ENCODE results near the gene ASCC2.
"Not testable (repeated sequence)": the region's sequence is repeated elsewhere in the genome, so short reads cannot be mapped to it uniquely, and the experiment has no call there.

The ASCC2 gene

DNA sequence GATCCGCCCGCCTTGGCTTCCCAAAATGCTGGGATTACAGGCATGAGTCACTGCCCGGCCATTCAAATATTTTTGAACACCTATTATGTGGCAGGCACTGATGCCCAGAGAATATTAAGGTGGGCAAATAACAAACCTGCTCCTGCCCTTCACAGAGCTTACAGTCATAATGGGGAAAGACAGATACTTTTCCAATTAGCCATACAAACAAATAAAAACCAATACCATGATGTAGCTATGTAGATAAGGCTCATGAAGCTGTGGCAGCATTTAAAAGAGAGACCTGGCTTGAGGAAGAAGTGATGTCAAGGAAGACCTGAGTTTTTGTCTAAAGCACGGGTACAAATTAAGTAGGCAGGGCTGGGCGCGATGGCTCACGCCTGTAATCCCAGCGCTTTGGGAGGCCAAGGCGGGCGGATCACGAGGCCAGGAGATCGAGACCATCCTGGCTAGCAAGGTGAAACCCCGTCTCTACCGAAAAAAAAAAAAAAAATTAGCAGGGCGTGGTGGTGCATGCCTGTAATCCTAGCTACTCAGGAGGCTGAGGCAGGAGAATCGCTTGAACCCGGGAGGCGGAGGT is 1.2 kb downstream of the ASCC2 start:
- H3K9me3 Mint-ChIP-seq, H3K27me3 Mint-ChIP-seq, H3K27ac Mint-ChIP-seq: not testable (repeated sequence)
- peaks cover 46% of the 10 kb centered on the region for H3K4me1 Mint-ChIP-seq
- peak overlapping the region; percentile 96 for H3K4me3 Mint-ChIP-seq
- peaks cover 12% of the 10 kb centered on the region for H3K36me3 Mint-ChIP-seq

DNA sequence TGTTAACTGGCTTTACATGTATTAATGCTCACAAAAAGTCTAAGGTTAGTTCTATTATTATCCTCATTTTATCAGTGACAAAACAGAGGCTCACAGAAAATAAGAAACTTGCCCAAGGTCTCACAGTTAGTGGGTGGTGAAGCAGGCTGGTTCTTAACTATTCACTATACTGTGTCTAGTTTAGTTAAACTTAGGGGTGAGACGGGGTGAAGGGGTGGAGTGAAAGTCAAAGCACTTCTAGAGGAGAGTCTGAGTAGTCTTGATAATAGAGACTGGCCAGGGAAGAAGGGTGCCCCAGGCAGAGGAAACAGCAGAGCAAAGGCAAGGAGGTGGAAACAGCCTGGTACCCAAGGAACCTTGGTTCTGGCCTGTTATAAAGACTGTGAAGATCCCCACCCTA is 4.0 kb downstream of the ASCC2 start:
- Mint-ChIP-seq H3K27me3 (no peaks in the 10 kb centered on the region), H3K27ac (no peak overlapping the region), H3K9me3 (no peaks in the 10 kb centered on the region), H3K4me1 (peaks cover 50% of the 10 kb centered on the region), H3K36me3 (peaks cover 16% of the 10 kb centered on the region), H3K4me3 (no peak overlapping the region)

DNA sequence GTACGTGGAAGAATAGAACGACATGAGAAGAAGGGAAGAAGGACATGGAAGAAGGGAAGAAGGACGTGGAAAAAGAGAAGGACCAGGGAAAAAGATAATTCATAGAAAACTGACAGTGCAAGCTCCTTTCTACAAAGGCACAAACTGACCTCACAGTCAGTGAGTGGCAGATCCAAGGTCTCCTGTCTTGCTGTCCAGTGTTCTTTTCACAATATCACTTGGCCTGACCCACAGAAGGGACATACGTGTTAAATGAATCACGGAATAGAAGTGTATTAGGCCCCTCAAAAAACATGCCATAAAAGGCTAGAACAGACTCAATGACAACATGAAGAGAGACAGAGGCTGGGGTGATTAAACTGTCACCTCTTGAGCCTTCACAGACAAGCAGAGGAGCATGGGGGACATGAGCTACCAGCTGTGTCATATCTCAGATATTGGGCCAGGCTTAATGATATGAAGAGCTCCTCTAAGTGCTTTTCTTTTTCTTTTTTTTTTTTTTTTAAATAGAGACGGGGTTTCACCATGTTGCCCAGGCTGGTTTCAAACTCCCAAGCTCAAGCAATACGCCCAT is 4.6 kb downstream of the ASCC2 start:
- H3K36me3 Mint-ChIP-seq = peaks cover 17% of the 10 kb centered on the region
- no peaks in the 10 kb centered on the region for H3K9me3 Mint-ChIP-seq
- no peaks in the 10 kb centered on the region for H3K27me3 Mint-ChIP-seq
- no peak overlapping the region for H3K27ac Mint-ChIP-seq
- H3K4me3 Mint-ChIP-seq = no peak overlapping the region
- peaks cover 44% of the 10 kb centered on the region for H3K4me1 Mint-ChIP-seq

DNA sequence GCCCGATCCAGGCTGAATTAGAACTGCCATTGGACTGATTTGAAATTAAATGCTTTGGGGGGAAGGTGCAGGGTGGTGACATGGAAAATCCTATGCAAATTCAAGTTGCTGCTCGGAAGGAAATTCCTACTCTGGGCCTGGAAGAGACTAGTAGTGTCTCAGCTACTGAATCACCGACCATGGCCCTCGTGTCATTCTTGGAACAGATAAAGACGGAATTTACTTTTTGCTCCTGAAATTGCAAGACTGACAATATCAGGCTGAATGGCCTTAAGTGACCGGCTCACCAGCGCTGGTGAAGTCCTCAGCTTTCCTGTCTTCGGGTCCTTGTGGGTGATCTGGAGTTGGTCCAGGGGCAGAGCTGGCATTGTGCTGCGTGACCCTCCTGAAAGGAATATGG is 6.1 kb downstream of the ASCC2 start:
- H3K27ac Mint-ChIP-seq = no peak overlapping the region

DNA sequence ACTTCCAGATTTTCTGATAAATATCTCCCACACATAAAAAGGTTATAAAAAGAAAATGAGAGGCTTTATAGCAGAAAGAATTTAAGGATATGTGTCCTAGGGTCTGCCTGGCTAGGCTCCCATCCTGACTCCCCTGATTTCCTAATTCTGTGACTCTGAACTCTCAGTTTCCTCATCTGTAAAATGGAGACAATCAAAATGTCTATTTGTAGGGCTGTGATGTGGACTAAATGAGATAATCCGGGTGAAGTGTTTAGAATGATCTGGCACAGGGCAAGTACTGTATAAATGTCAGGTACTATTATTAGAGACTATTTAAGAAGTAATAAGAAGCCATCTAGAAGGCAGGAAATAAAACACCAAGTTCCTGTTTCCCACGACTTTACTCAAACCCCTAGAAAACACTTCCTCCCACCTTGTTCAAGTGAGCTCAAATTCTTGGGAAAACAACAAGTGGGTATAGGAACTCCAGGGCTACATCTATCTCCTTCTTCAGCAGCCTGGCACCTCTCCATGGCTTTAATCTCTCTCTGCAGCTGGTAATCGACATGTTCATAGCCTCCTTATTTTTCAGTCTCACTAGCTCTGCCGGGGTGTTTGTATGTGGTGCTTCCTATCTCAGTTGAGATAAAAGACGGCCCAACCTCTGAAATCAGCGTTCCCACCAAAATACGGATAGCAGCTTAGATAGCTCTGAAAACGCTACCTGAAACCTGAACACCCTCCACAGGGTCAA is 6.7 kb downstream of the ASCC2 start:
- Mint-ChIP-seq H3K27ac (no peak overlapping the region), H3K27me3 (no peaks in the 10 kb centered on the region), H3K36me3 (peaks cover 21% of the 10 kb centered on the region), H3K4me3 (no peak overlapping the region), H3K9me3 (no peaks in the 10 kb centered on the region), H3K4me1 (peaks cover 34% of the 10 kb centered on the region)

More for the DNA sequence above, 6.1 kb downstream of the ASCC2 start:
- H3K36me3 Mint-ChIP-seq = peaks cover 21% of the 10 kb centered on the region
- H3K4me1 Mint-ChIP-seq = peaks cover 40% of the 10 kb centered on the region
- no peaks in the 10 kb centered on the region for H3K27me3 Mint-ChIP-seq
- no peak overlapping the region for H3K4me3 Mint-ChIP-seq
- no peaks in the 10 kb centered on the region for H3K9me3 Mint-ChIP-seq

DNA sequence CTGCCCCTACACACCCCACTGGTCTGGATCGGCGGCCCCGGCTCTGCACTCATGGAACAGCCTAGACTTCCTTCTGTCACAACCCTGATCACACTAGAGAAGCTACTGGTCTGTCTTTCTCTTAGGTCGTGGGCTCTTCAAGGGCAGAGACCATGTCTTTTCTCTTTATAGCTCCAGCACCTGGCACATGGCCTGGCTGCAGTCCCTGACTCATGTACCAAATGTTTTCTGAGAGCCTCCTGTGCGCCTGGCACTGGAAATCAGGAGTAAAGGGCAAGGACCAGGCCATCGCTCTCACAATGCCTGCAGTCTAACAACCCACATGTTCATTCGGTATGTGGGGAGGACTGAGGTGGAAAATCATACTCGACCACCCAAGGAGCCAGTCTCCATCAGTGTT is 7.5 kb downstream of the ASCC2 start:
- Mint-ChIP-seq H3K9me3 (no peaks in the 10 kb centered on the region), H3K4me1 (peaks cover 26% of the 10 kb centered on the region), H3K4me3 (no peak overlapping the region), H3K36me3 (peaks cover 16% of the 10 kb centered on the region), H3K27me3 (no peaks in the 10 kb centered on the region), H3K27ac (no peak overlapping the region)

DNA sequence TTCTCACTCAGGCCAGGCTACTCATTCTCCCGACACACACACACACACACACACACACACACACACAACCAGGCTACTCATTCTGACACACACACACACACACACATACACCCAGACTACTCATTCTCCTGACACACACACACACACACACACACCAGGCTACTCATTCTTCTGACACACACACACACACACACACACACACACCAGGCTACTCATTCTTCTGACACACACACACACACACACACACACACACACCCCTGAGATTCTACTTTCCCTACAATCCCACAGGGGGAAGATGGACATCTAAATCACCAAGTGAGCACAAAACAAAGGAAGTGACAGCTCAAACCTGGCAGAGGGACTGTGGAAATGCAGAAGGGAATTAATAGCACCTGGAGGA is 10.3 kb downstream of the ASCC2 start:
- not testable (repeated sequence) for H3K4me3 Mint-ChIP-seq, H3K27me3 Mint-ChIP-seq, H3K27ac Mint-ChIP-seq, H3K9me3 Mint-ChIP-seq
- Mint-ChIP-seq H3K36me3 (peaks cover 17% of the 10 kb centered on the region), H3K4me1 (peaks cover 17% of the 10 kb centered on the region)

DNA sequence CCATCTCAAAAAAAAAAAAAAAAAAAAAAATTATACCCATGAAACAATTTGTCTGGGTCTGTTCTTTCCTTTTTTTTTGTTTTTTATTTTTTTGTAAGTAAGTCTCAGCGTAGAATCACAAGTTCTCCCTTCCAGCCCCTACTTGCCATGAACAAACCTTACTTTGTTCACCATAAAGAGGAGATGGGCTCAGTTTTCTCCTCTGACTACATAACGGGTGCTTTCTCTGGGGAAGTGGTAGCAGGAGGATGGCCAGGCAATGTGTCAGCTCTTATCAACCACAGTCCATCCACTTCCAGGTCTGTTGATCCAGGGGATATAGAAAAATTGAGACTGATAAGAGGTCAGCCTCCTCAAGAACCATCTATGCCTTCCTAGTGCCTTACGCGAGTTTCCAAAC is 11.0 kb downstream of the ASCC2 start:
- no peak overlapping the region for H3K27ac Mint-ChIP-seq
- no peaks in the 10 kb centered on the region for H3K9me3 Mint-ChIP-seq
- H3K27me3 Mint-ChIP-seq = no peaks in the 10 kb centered on the region
- peaks cover 15% of the 10 kb centered on the region for H3K4me1 Mint-ChIP-seq
- no peak overlapping the region for H3K4me3 Mint-ChIP-seq
- peaks cover 17% of the 10 kb centered on the region for H3K36me3 Mint-ChIP-seq

DNA sequence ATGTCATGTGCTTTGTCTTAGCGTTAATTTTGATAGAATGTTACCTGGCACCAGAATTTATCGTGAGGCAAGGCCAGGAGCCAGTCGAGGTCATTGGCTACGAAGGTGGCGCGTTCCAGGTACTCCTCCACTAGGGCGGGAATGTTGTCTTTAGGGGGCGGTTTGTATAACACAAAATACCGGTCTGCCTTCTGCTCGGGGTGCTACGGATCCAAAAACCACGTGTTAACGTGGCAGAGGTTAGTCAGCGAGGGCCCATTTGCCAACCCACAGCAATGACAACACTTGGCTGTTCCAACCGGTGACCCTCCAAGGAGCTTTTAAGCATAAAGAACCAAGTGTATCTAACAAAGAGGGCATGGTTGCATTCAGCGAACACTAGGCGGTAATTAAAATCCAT is 12.5 kb downstream of the ASCC2 start:
- H3K9me3 Mint-ChIP-seq = no peaks in the 10 kb centered on the region
- no peak overlapping the region for H3K27ac Mint-ChIP-seq
- peaks cover 18% of the 10 kb centered on the region for H3K36me3 Mint-ChIP-seq
- no peaks in the 10 kb centered on the region for H3K27me3 Mint-ChIP-seq
- no peak overlapping the region for H3K4me3 Mint-ChIP-seq
- peaks cover 6% of the 10 kb centered on the region for H3K4me1 Mint-ChIP-seq

DNA sequence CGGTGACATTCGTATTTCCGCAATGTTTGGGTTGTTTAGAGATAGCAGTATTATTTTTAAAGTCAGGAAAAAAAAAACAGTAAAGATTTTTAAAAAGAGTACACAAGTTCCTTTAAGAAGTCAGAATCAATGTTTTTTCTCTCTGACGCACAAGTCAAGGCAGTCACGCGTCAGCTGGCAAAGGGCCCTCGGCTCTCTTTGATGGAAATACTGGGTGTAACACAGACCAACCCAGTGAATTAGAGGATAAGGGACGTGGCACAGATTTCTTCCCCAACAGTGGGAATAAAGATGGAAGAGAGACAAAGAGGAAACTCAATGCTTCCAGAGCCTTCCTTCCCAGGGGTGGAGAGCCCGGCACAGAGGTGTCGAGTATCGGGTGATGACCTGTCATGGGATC is 13.4 kb downstream of the ASCC2 start:
- Mint-ChIP-seq H3K4me3 (no peak overlapping the region), H3K27me3 (no peaks in the 10 kb centered on the region), H3K27ac (no peak overlapping the region), H3K9me3 (no peaks in the 10 kb centered on the region), H3K36me3 (peaks cover 16% of the 10 kb centered on the region), H3K4me1 (peaks cover 6% of the 10 kb centered on the region)

DNA sequence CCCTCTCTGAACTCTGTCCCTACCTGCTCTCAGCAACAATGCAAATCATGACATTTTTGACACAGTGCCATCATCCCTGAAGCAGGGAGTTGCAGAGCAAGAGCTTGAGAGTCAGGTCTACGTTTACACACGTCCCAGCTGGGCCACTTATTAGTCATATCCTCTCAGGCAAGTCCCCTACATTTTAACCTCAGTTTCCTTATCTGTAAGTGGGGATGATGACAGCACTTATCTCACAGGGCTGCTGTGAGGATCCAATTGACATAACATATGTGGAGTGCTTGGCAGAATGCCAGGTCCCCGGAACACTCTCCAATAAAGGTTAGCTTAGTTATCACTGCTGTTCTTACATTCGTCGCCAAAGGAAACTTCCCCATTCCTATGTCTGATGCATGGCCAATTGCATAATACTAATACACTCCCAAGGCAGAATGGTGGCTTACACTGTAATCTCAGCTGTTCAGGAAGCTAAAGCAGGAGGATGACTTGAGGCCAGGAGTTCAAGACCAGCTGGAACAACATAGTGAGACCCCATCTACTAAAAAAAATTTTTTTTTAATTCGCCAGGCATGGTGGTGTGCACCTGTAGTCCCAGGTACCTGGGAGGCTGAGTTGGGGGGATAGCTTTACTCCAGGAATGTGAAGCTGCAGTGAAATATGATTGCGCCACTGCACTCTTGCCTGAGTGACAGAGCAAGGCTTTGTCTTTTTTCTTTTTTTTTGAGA is 16.6 kb downstream of the ASCC2 start:
- no peak overlapping the region for H3K4me3 Mint-ChIP-seq
- no peaks in the 10 kb centered on the region for H3K9me3 Mint-ChIP-seq
- H3K27ac Mint-ChIP-seq = no peak overlapping the region

DNA sequence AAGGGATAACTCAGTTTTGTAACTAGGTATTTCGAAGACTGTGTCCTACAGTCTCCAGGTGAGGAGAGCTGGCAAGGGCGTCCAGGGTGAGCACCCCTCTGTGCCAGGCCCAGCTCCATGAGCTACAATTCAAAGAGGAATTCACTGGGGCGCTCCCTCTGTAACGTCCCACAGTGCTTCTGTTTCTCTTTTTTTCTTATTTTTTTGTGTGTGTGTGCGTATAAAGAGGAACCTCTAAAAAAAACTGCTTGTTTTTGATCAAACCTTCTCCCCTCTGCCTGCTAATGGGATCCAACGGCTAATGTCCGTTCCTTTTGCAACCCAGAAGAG is 17.1 kb downstream of the ASCC2 start:
- Mint-ChIP-seq H3K36me3 (peaks cover 16% of the 10 kb centered on the region), H3K4me3 (no peak overlapping the region), H3K27ac (no peak overlapping the region), H3K27me3 (no peaks in the 10 kb centered on the region), H3K4me1 (no peaks in the 10 kb centered on the region), H3K9me3 (no peaks in the 10 kb centered on the region)

More for the DNA sequence above, 16.6 kb downstream of the ASCC2 start:
- Mint-ChIP-seq H3K36me3 (peaks cover 16% of the 10 kb centered on the region), H3K27me3 (no peaks in the 10 kb centered on the region), H3K4me1 (no peaks in the 10 kb centered on the region)

DNA sequence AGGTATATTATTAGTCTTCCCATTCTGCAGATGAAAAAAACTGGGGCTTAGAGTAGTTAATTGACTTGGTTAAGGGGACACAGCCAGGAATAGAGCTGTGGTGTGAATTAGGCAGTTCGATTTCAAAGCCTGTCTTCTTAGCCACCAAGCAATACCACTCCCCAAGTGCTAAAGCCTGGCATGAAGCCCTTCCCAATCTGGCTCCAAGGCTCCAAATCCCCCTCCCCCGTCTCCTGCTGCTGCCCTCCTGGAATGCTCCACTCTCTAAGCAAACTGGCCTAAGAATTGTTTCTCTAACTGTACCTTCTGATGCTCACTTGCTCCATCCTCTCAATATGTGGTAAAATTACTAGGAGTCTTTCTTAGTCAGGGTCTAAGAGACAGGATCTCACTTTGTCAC is 18.6 kb downstream of the ASCC2 start:
- Mint-ChIP-seq H3K4me1 (no peaks in the 10 kb centered on the region), H3K27me3 (no peaks in the 10 kb centered on the region), H3K4me3 (no peak overlapping the region), H3K36me3 (peaks cover 16% of the 10 kb centered on the region), H3K9me3 (no peaks in the 10 kb centered on the region), H3K27ac (no peak overlapping the region)

DNA sequence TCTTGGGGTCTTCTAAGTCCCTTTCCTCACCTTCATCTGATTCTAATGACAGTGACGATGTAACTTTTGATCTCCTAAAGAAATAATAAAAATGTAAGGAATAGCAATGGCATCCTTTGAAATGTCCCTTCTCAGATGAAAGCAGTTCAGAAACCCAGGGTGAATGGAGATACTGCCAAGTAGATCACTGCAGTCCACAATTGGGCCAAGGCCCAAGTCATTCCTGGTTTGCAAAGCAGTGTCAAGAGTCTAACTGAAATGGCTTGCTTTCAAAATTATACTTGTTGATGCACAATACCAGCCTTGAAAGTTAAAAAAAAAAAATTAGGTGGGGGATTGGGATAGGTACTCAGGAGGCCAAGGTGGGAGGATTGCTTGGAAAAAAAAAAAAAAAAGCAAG is 20.4 kb downstream of the ASCC2 start:
- H3K4me3 Mint-ChIP-seq = no peak overlapping the region
- H3K27me3 Mint-ChIP-seq = no peaks in the 10 kb centered on the region
- no peak overlapping the region for H3K27ac Mint-ChIP-seq
- H3K36me3 Mint-ChIP-seq = peaks cover 17% of the 10 kb centered on the region
- H3K4me1 Mint-ChIP-seq = no peaks in the 10 kb centered on the region
- no peaks in the 10 kb centered on the region for H3K9me3 Mint-ChIP-seq

DNA sequence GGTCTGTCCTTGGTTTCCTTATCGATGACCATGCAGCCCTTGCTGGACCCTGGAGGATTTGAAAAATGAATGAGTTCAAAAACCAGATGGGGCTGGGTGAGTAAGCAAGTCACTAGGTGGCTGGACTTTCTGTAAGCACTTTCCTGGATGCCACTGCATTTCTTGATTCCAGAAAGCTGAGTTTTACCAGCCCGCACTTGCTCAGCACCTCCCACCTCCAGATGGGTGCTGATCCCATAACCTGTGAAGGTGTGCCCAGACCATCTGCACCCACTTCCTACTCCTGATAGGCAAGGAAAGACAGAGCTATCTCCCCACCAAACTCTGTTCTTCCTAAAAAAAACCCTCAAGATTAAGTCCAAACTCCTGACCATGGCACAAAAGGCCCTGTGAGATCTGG is 21.1 kb downstream of the ASCC2 start:
- Mint-ChIP-seq H3K4me3 (no peak overlapping the region), H3K9me3 (no peaks in the 10 kb centered on the region), H3K4me1 (no peaks in the 10 kb centered on the region), H3K27me3 (no peaks in the 10 kb centered on the region), H3K36me3 (peaks cover 18% of the 10 kb centered on the region), H3K27ac (no peak overlapping the region)

DNA sequence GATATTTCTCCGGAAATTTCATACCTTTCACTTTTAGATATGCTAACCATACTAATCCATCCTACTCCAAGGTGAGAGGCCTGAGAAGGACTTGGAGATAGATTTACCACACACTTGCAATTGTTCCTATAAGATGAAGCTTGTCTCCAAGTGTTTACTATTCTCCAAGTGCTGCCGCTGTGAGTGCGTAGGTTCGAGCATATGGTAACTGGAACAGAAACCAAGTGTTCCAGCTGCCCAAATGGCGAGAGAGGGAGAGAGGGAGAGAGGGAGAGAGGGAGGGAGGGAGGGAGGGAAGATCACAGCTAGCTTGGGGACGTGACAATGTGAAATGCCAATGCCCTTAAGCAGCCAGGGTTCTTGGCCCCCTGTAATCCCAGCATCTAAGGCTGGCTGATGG is 21.5 kb downstream of the ASCC2 start:
- H3K27me3 Mint-ChIP-seq = no peaks in the 10 kb centered on the region
- peaks cover 22% of the 10 kb centered on the region for H3K36me3 Mint-ChIP-seq
- H3K4me1 Mint-ChIP-seq = no peaks in the 10 kb centered on the region
- H3K4me3 Mint-ChIP-seq = no peak overlapping the region
- no peak overlapping the region for H3K27ac Mint-ChIP-seq
- H3K9me3 Mint-ChIP-seq = no peaks in the 10 kb centered on the region

Measured in activated naive CD4-positive, alpha-beta T cell treated with anti-CD3 and anti-CD28 coated beads, Interleukin-2, amount 50 U/mL, for 24 hours (primary cell).